Measurements from ENCODE around the gene DOCK10.

DNA sequence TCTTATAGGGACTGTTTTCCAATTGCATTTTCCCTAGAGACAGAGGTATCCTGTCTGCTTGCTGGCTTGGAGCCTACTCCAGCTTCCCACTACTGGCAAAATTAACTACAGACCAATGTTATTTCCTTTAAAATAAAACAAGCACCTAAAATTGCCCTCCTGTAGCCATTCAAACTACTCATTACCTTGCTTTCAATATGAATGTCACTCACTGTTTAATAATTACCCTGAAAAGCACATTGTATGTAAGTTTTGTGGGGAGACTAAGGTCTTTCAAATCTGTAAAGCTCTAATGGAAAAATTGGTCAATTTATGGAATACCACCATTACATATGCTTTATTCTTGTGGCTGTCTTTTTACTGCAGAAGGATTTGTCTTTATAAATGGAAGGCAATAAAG lies 87.3 kb downstream of the DOCK10 start:
- TF ChIP-seq CTCF (IDR thresholded peaks at IDR 0.05; ENCODE audit: poor library complexity): no peak
- no peak for TF ChIP-seq EZH2 (IDR thresholded peaks at IDR 0.05; ENCODE audit: borderline replicate concordance)
